ENCODE results near the gene OSBPL10. TPM values are rescaled to one million over a fixed set of nuclear protein-coding genes. Genes with fewer than 3 reads are reported as not detected.

Gene OSBPL10
- total RNA-seq, 1 experiment from 2014 or later: 48.0 TPM

GRCh38 chr3:31847760-31848159, 133.3 kb downstream of the OSBPL10 start:
- Histone ChIP-seq H3K9ac (ENCODE audit: low read length) (no peak overlapping the region), H4K20me1 (ENCODE audit: low read length) (no peaks in the 10 kb centered on the region), H3K4me2 (ENCODE audit: low read length) (no peak overlapping the region), H3K36me3 (ENCODE audit: low read depth, low read length) (no peaks in the 10 kb centered on the region), H3K27me3 (ENCODE audit: low read length) (no peaks in the 10 kb centered on the region), H2AFZ (ENCODE audit: low read length) (no peak overlapping the region), H3K4me3 (ENCODE audit: low read length) (no peak overlapping the region), H3K27ac (ENCODE audit: low read length) (no peak overlapping the region), H3K9me3 (ENCODE audit: low read length) (no peaks in the 10 kb centered on the region), H3F3A (ENCODE audit: low read length, unreplicated experiment) (no peaks in the 10 kb centered on the region), H3K9me2 (replicated peaks; ENCODE audit: low read length) (no peaks in the 10 kb centered on the region), H3K4me1 (ENCODE audit: insufficient read depth, low read length) (no peaks in the 10 kb centered on the region), H3K79me2 (ENCODE audit: low read length) (no peaks in the 10 kb centered on the region)
- ATAC-seq (no peak), DNase-seq (no peak)
- intact Hi-C loops (cut with micrococcal nuclease): no loop called here
- TF ChIP-seq EZH2phosphoT487 (IDR thresholded peaks at IDR 0.05; ENCODE audit: borderline replicate concordance, low read length) (no peak), EZH2 (IDR thresholded peaks at IDR 0.05; ENCODE audit: low read length, unreplicated experiment) (no peak), CTCF (conservative IDR thresholded peaks at IDR 0.05; ENCODE audit: low read depth, low read length) (no peak)
- BruUV-seq (replicated peaks): no TSS peak
- CTCF ChIA-PET: no interaction called here
- POLR2A ChIA-PET (ENCODE audit: unreplicated experiment): no interaction called here

GRCh38 chr3:31841515-31841914, 139.5 kb downstream of the OSBPL10 start:
- TF ChIP-seq EZH2phosphoT487 (IDR thresholded peaks at IDR 0.05; ENCODE audit: borderline replicate concordance, low read length) (no peak), CTCF (conservative IDR thresholded peaks at IDR 0.05; ENCODE audit: low read depth, low read length) (no peak), EZH2 (IDR thresholded peaks at IDR 0.05; ENCODE audit: low read length, unreplicated experiment) (no peak)
- Histone ChIP-seq H3K4me1 (ENCODE audit: insufficient read depth, low read length) (no peaks in the 10 kb centered on the region), H3K9ac (ENCODE audit: low read length) (no peak overlapping the region), H3K36me3 (ENCODE audit: low read depth, low read length) (no peaks in the 10 kb centered on the region), H3K4me2 (ENCODE audit: low read length) (no peak overlapping the region), H3F3A (ENCODE audit: low read length, unreplicated experiment) (no peaks in the 10 kb centered on the region), H3K9me3 (ENCODE audit: low read length) (no peaks in the 10 kb centered on the region), H3K4me3 (ENCODE audit: low read length) (no peak overlapping the region), H3K27ac (ENCODE audit: low read length) (no peak overlapping the region), H3K9me2 (replicated peaks; ENCODE audit: low read length) (no peaks in the 10 kb centered on the region), H3K79me2 (ENCODE audit: low read length) (no peaks in the 10 kb centered on the region; the same call in 1 of the 2 replicates), H4K20me1 (ENCODE audit: low read length) (no peaks in the 10 kb centered on the region), H2AFZ (ENCODE audit: low read length) (no peak overlapping the region), H3K27me3 (ENCODE audit: low read length) (no peaks in the 10 kb centered on the region)
- ChIA-PET POLR2A (ENCODE audit: unreplicated experiment) (no interaction called here), CTCF (no interaction called here)
- intact Hi-C loops (cut with micrococcal nuclease): no loop called here
- ATAC-seq (no peak), DNase-seq (no peak)
- BruUV-seq (replicated peaks): no TSS peak

- no peak overlapping the region for H2AFZ ChIP-seq (ENCODE audit: low read length)
- ChIA-PET POLR2A (ENCODE audit: unreplicated experiment) (no interaction called here), CTCF (no interaction called here)
- H3K4me2 ChIP-seq (ENCODE audit: low read length): no peak overlapping the region
- H3K79me2 ChIP-seq (ENCODE audit: low read length): no peaks in the 10 kb centered on the region; the same call in 1 of the 2 replicates
- DNase-seq (no peak), ATAC-seq (no peak)
- no peaks in the 10 kb centered on the region for H3K27me3 ChIP-seq (ENCODE audit: low read length)
- no peaks in the 10 kb centered on the region for H3F3A ChIP-seq (ENCODE audit: low read length, unreplicated experiment)
- no peak overlapping the region for H3K9ac ChIP-seq (ENCODE audit: low read length)
- no TSS peak for BruUV-seq (replicated peaks)
- no peaks in the 10 kb centered on the region for H3K4me1 ChIP-seq (ENCODE audit: insufficient read depth, low read length)
- no peak overlapping the region for H3K27ac ChIP-seq (ENCODE audit: low read length)
- no peaks in the 10 kb centered on the region for H3K36me3 ChIP-seq (ENCODE audit: low read depth, low read length)
- intact Hi-C loops (cut with micrococcal nuclease): no loop called here
- no peaks in the 10 kb centered on the region for H3K9me2 ChIP-seq (replicated peaks; ENCODE audit: low read length)
- no peak for TF ChIP-seq CTCF (conservative IDR thresholded peaks at IDR 0.05; ENCODE audit: low read depth, low read length)
- TF ChIP-seq EZH2 (IDR thresholded peaks at IDR 0.05; ENCODE audit: low read length, unreplicated experiment): no peak
- no peak for TF ChIP-seq EZH2phosphoT487 (IDR thresholded peaks at IDR 0.05; ENCODE audit: borderline replicate concordance, low read length)
- no peak overlapping the region for H3K4me3 ChIP-seq (ENCODE audit: low read length)
- no peaks in the 10 kb centered on the region for H3K9me3 ChIP-seq (ENCODE audit: low read length)
- H4K20me1 ChIP-seq (ENCODE audit: low read length): no peaks in the 10 kb centered on the region
Observed at GRCh38 chr3:31840252-31840651, 140.8 kb downstream of the OSBPL10 start.

Measured in PC-3 (cell line).